Activated T-cell treated with anti-CD3 and anti-CD28 coated beads, Interleukin-2, amount 50 U/mL, for 4 hours (primary cell): ENCODE data around the gene OXCT2. TPM values are rescaled to one million over a fixed set of nuclear protein-coding genes. Genes with fewer than 3 reads are reported as not detected.
"Not testable (repeated sequence)": the region's sequence is repeated elsewhere in the genome, so short reads cannot be mapped to it uniquely, and the experiment has no call there.

ENCODE experiments used
- ATAC-seq, 2 donors: fragments of 200-7000 bp; cut with Tn5 transposase; one replicate each; pipeline ENCODE4 v1.10.0; 2021
- DNase-seq: peaks from one replicate; pipeline ENCODE4 v3.0.0-alpha.2; 2020
- H3K27me3 Mint-ChIP-seq: one replicate; pipeline ENCODE4 v1.8.0; 2021; ENCODE audit warnings: low read depth, mixed read lengths
- H3K36me3 Mint-ChIP-seq: one replicate; pipeline ENCODE4 v1.8.0; 2022; ENCODE audit warnings: mixed read lengths; ENCODE audit not compliant: insufficient read depth
- H3K4me1 Mint-ChIP-seq: one replicate; pipeline ENCODE4 v1.8.0; 2021; ENCODE audit warnings: low read depth, mixed read lengths
- H3K4me3 Mint-ChIP-seq: one replicate; pipeline ENCODE4 v1.8.0; 2021; ENCODE audit warnings: mild to moderate bottlenecking, moderate library complexity, mixed read lengths
- H3K9me3 Mint-ChIP-seq: one replicate; pipeline ENCODE4 v1.8.0; 2021; ENCODE audit warnings: mixed read lengths
- total RNA-seq, 3 donors: library from RNA; stranded (reverse); gene quantifications; one replicate each; pipeline ENCODE4 v1.2.1, GENCODE V29; 2021

The OXCT2 gene
- total RNA-seq, 3 donors from 2014 or later, result 1.7 to 3.9 (median 2.2) TPM

- not testable (repeated sequence) for DNase-seq, H3K36me3 Mint-ChIP-seq, H3K9me3 Mint-ChIP-seq, ATAC-seq, H3K27me3 Mint-ChIP-seq, H3K4me1 Mint-ChIP-seq, H3K4me3 Mint-ChIP-seq
Measured at GRCh38 chr1:39778463-39779099, 7.4 kb upstream of the OXCT2 start.

- H3K4me1 Mint-ChIP-seq, H3K4me3 Mint-ChIP-seq, H3K9me3 Mint-ChIP-seq, H3K36me3 Mint-ChIP-seq, H3K27me3 Mint-ChIP-seq, DNase-seq, ATAC-seq: not testable (repeated sequence)
Measured at GRCh38 chr1:39777896-39778295, 6.7 kb upstream of the OXCT2 start.

- Mint-ChIP-seq H3K4me1 (no peaks in the 10 kb centered on the region), H3K9me3 (no peaks in the 10 kb centered on the region), H3K36me3 (no peaks in the 10 kb centered on the region), H3K4me3 (no peak overlapping the region), H3K27me3 (no peaks in the 10 kb centered on the region)
- DNase-seq (no peak), ATAC-seq (no peak)
Measured at GRCh38 chr1:39777306-39777705, 6.2 kb upstream of the OXCT2 start.

- H3K9me3 Mint-ChIP-seq, result no peaks in the 10 kb centered on the region
- ATAC-seq (no peak), DNase-seq (no peak)
- H3K27me3 Mint-ChIP-seq, result no peaks in the 10 kb centered on the region
- no peaks in the 10 kb centered on the region for H3K4me1 Mint-ChIP-seq
- no peak overlapping the region for H3K4me3 Mint-ChIP-seq
- H3K36me3 Mint-ChIP-seq, result no peaks in the 10 kb centered on the region
Measured at GRCh38 chr1:39776886-39777285, 5.7 kb upstream of the OXCT2 start.

- Mint-ChIP-seq H3K36me3 (no peaks in the 10 kb centered on the region), H3K9me3 (no peaks in the 10 kb centered on the region)
- no peak for ATAC-seq
Measured at GRCh38 chr1:39776400-39776713, 5.2 kb upstream of the OXCT2 start.

GRCh38 chr1:39775676-39776399 is 4.7 kb upstream of the OXCT2 start:
- not testable (repeated sequence) for H3K4me1 Mint-ChIP-seq, H3K36me3 Mint-ChIP-seq, DNase-seq, H3K9me3 Mint-ChIP-seq, H3K4me3 Mint-ChIP-seq, H3K27me3 Mint-ChIP-seq, ATAC-seq

More at GRCh38 chr1:39776400-39776713, 5.2 kb upstream of the OXCT2 start:
- Mint-ChIP-seq H3K4me3 (no peak overlapping the region), H3K27me3 (no peaks in the 10 kb centered on the region), H3K4me1 (no peaks in the 10 kb centered on the region)
- no peak for DNase-seq

GRCh38 chr1:39775141-39775540 is 4.0 kb upstream of the OXCT2 start:
- ATAC-seq, H3K4me1 Mint-ChIP-seq, DNase-seq, H3K4me3 Mint-ChIP-seq, H3K9me3 Mint-ChIP-seq, H3K27me3 Mint-ChIP-seq, H3K36me3 Mint-ChIP-seq: not testable (repeated sequence)

- not testable (repeated sequence) for H3K27me3 Mint-ChIP-seq, H3K36me3 Mint-ChIP-seq, H3K4me1 Mint-ChIP-seq, DNase-seq, H3K4me3 Mint-ChIP-seq, H3K9me3 Mint-ChIP-seq
- ATAC-seq, result peak; percentile 17 to 33
Measured at GRCh38 chr1:39773369-39773979, 2.3 kb upstream of the OXCT2 start.

- not testable (repeated sequence) for H3K27me3 Mint-ChIP-seq, DNase-seq, H3K36me3 Mint-ChIP-seq, H3K4me1 Mint-ChIP-seq, H3K9me3 Mint-ChIP-seq
- H3K4me3 Mint-ChIP-seq, result peak overlapping the region; percentile 67
- ATAC-seq, result peak; percentile 46 to 56
Measured at GRCh38 chr1:39770100-39771021, 787 bp downstream of the OXCT2 start.

- H3K27me3 Mint-ChIP-seq, H3K4me1 Mint-ChIP-seq, H3K4me3 Mint-ChIP-seq, H3K9me3 Mint-ChIP-seq, H3K36me3 Mint-ChIP-seq, ATAC-seq, DNase-seq: not testable (repeated sequence)
Measured at GRCh38 chr1:39769502-39769901, 1.6 kb downstream of the OXCT2 start.

- H3K36me3 Mint-ChIP-seq, H3K4me1 Mint-ChIP-seq, H3K27me3 Mint-ChIP-seq, H3K9me3 Mint-ChIP-seq, H3K4me3 Mint-ChIP-seq, ATAC-seq, DNase-seq: not testable (repeated sequence)
Measured at GRCh38 chr1:39766466-39766865, 4.7 kb downstream of the OXCT2 start.

GRCh38 chr1:39764512-39764911 is 6.6 kb downstream of the OXCT2 start:
- ATAC-seq, H3K4me1 Mint-ChIP-seq, H3K36me3 Mint-ChIP-seq, H3K9me3 Mint-ChIP-seq, DNase-seq, H3K27me3 Mint-ChIP-seq, H3K4me3 Mint-ChIP-seq: not testable (repeated sequence)

- not testable (repeated sequence) for H3K4me3 Mint-ChIP-seq, DNase-seq, H3K27me3 Mint-ChIP-seq, ATAC-seq, H3K4me1 Mint-ChIP-seq, H3K36me3 Mint-ChIP-seq, H3K9me3 Mint-ChIP-seq
Measured at GRCh38 chr1:39763619-39764374, 7.4 kb downstream of the OXCT2 start.
